ENCODE data around the gene LDB2.

LDB2 gene

DNA sequence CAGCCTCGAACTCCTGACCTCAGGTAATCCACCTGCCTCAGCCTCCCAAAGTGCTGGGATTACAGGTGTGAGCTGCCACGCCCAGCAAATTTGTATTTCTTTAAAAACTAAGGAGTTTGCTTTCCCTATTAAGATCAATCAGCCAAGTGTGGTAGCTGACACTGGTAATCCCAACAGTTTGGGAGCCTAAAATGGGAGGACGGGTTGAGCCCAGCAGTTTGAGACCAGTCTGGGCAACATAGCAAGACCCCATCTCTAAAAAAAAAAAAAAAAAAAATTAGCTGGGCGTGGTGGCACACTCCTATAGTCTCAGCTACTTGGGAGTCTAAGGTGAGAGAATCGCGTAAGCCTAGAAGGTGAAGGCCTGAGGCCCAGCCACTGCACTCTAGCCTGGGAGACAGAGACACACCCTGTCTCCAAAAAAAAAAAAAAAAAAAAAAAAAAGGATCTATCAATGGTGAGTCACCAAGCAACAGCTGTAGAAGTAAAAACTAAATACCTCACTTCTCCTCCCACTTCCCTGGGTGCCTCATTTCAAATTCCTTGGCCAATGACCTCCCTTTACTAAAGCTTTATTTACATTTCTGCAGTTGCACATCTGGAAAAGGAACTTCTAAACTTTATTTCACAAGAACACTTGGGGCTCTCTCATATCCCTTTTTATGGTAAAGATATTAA, 54.5 kb downstream of the LDB2 start:
- no peak for DNase-seq (ENCODE audit: low spot score)

DNA sequence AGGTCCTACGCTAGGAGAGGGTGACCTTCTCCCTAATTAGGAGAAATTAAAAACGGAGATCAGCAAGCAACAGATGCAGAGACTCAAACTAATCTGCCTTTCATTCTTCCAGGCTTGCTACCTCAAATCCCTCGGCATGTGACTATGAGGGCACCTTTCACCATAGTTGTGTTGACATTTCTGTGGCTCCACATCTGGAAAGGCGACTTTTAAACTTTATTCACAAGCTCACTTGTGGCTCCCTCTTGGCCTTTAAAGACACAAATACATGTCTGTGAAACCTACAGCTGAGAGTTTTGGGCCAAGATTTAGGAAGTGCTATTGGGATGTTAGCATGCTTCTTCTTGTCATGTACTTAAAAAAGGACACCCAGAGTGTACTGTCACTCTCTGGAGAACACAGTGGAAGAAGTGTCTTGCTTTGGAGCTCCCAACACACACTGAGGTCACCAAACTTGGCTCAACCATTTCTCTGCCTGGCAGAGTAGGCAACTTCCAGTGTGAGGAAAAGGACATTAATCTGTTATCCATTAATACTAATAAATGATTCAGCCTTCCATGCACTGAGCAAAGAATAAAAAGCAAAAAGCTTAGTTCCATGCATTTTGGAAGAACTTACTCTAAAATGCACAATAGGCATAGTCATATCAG, 60.1 kb downstream of the LDB2 start:
- DNase-seq (ENCODE audit: low spot score): no peak

DNA sequence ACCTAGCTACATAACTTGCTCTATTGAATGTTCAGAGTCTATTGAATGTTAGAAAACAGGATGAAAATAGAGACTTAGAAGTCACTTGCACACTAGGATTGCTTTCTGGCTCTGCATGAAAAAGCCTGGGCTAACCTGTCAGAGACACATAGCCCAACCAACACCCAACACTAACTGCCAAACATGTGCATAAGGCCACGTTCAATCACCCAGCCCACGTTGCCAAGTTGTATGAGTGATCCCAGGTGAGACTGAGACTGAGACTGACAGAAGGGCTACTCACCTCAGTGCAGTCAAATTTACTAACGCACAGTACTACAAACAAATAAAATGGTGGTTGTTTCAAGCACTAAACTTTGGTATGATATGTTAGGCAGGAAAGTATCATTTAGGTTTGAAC, 61.0 kb downstream of the LDB2 start:
- no peak for DNase-seq (ENCODE audit: low spot score)

DNA sequence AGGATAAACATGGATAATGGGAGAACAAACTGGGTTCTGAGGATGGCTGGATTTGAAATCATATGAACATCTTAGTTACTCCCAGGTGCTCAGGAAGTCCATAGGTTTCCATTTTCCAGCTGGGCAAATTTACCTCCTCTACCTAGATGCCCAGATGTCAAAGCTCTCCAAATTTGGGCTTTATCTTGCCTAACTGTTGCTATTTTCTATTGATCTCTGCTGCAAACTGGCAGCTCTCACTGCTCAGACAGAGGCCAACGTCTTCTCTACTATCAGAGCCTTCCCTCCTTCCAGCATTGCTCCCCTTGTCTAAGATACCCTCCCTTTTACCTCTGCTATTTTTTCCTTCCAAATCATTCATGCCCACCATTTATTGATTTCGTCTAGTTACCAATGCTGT, 62.1 kb downstream of the LDB2 start:
- no peak for DNase-seq (ENCODE audit: low spot score)

DNA sequence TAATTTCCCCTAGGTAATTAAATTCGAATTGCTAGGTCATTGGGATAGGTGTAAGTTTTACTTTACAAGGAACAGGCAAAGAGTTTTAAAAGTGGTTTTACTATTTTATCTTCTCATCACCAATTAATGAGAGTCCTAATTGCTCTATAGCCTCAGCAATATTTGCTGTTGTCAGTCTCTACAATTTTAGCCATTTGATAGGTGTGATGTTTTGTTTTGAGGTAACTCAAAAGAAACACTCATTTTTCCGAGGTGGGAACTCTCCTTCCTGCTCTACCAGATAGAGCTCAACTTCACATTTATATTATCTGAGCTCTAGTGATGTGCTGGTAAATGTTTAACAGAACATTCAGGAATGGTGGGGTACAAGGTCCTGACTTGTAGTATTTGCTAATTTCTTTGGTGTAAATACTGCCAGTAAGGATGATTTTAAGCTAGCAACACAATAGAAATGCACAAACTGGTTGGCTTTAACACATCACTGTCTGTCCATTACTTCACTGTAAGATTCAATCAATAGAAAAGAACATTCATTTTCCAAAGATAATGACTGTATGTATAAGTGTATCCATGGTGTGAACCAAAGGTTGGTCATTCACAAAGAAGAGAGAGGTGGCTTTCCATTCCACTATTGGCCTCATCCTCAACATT, 62.7 kb downstream of the LDB2 start:
- DNase-seq (ENCODE audit: low spot score): no peak

DNA sequence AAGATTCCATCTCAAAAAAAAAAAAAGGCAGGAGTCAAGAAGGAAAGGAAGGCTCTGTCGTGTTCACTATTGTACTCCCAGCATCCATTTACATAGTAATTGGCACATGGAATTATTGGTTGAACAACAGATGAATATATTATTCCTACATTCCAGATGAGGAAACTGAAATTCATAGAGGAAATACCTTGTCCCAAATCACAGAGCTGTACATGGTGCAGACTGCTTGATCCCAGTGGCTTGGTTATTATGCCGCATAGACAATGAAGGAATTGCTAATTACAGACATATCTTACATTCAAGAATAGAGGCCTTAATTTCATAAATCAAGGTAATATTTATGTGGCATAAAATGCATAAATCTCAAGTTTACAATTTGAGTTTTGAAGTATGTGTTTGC, 63.6 kb downstream of the LDB2 start:
- no peak for DNase-seq (ENCODE audit: low spot score)

DNA sequence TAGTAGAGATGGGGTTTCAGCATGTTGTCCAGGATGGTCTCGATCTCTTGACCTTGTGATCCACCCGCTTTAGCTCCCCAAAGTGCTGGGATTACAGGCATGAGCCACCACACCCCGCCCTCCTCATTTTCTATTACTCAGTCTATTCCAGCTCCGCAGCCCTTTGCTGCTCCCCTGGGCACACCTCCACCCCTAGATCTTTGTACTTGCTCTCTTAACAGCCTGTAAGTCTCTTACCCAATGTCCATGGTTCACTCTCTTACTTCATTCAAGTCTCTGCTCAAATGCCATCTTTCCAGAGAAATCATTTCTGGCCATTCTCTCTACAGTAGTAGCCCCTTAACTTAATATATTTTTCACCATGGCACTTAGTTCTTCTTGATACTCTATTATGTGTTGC, 64.7 kb downstream of the LDB2 start:
- DNase-seq (ENCODE audit: low spot score): no peak

DNA sequence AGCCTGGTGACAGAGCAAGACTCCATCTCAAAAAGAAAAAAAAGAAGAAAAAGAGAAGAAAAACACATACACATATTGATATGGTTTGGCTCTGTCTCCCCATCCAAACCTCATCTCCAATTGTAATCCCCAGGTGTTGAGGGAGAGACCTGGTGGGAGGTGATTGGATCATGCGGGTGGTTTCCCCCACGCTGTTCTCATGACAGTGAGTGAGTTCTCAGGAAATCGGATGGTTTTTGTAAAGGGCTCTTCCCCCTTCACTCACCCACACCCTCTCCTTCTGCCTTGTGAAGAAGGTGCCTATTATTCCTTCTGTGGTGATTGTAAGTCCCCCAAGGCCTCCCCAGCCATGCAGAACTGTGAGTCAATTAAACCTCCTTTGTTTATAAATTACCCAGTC, 68.4 kb downstream of the LDB2 start:
- DNase-seq (ENCODE audit: low spot score): no peak

DNA sequence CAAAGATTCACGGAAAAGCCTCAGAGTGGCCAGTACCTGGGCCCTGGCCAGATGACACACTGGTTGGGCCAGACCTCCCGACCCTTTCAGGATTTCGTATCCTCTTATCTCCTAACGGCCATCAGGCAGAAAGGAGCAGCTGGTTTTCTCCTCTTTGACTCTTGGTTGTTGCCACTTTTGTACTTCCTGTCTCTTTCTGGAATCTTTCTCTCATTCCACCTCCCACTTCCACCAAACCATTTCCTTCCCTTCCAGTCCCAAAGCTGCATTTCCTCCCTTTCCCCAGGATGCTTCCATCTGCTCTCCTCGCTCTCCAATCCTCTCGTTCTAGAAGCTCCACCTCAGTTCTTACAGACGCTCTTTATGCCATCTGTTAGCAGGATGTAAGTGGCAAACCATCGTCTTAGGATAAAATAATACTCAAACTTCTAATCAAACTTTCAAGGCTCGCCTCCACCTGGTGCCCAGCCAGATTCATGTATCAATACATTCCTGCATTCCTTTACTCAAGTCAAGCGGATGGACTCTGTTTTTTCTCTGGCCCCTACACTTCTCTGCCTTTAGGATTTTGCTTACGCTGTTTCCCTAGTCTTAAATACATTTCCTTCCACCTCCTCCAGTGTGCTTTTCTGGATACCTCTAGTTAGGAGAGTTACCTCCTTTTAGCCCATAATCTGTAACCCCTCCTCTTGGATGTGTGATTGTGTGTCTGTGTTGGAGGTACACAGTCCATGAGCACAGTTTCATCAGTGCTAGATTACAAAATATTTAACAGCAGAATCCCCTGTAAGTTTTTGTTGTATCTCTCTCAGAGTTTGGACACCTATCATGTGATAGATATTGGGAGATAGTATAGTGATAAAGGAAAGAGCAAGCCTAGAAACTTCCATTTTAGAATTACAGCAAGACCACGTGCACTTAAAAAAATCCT, 70.4 kb downstream of the LDB2 start:
- DNase-seq (ENCODE audit: low spot score): no peak

DNA sequence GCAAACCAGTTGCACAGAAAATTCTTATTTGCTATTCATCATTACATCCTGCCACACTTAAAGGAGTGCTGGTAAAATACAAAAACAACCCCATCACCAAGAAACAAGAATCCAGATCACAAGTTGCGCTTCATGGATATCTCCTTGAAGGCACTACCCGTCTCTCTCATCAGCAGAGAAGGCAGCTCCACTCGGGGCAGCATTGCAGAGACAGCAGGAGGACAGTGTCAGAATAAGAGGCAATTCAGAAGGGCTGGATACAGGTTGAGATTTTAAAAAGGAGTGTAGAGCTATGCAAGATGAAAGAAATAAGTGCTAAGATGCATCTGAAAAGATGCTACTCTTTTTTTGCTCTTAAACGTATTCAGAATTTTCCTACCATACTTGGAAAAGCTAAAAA, 71.4 kb downstream of the LDB2 start:
- no peak for DNase-seq (ENCODE audit: low spot score)

DNA sequence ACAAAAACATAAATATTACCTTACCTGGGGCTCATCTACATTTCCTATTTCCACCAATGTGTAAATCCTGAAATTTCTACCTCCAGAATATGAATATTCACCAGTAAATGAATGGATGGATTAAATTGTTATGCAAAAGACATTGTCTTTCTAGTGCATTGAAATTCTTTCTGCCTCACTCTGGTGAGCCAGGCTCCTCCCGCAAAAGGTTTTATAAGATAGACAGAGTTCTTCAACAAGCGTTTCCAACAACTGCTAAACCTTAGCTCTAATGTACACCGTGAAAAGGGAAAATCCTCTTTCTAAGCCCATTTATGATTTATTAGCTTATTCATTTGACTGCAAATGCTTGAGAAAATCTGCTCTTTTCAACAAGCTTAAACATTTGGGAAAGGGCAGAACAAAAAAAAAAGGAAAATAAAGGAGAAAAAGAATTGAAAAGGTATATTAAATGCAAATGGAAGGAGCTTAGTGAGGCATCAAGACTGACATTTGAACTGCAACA, 72.0 kb downstream of the LDB2 start:
- no peak for DNase-seq (ENCODE audit: low spot score)

DNA sequence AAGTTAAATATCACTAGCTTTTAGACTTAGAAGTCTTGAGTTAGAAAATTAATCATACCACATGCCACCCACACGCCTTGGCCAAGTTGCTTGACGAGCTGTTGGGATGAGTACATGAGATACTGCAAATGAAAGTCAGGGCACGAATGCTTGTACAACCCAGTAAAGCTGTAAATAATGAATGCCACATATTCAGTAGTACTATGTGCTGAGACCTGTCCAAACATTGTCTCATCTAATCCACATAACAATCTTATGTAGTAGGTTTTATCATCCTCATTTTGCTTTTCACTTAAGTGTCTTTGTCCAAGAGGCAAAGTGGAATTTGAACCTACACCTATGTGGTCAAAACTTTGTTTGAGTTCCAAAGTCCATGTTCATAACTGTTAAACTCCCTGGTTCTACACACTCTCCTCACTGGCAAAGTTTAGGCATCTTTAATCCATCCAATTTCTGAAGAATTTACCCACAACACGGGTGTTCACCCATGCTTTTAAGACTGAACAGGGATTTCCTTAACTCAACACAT, 74.1 kb downstream of the LDB2 start:
- no peak for DNase-seq (ENCODE audit: low spot score)

DNA sequence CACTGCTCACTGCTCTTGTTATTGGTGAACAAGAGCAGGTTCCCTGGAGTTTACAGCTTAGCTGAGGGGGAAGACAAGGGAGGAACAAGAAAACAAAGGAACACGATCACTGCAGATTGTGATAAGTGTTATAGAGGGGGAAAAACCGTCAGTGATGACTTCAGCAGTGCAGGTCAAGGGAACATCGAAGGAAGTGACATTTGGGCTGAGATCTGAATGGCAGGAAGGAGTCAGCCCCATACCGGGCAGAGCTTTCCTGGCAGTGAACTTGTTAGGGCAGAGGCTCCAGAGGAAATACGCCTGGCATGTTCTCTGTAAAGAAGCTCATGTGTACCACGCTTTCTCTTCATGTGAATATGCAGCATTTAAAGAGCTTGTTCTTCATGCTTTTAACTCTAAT, 78.1 kb downstream of the LDB2 start:
- no peak for DNase-seq (ENCODE audit: low spot score)

DNA sequence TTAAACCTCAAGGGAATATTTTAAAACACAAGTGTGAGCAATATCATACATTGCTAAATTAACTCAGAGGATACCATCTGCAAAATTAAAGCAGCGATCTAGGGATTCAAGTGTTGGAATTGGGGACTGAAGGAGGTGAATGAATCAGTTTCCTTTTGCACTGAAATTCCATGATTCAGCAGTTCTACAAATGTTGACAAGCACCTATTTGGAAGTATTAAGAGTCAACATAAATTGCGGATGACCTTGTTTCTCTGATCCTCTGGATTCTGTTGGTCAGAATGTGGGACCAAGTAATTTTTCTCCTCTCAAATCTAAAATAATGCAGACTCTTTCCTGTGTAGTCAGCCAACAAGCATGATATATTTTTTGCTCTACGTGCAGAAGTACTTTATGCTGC, 78.8 kb downstream of the LDB2 start:
- no peak for DNase-seq (ENCODE audit: low spot score)

DNA sequence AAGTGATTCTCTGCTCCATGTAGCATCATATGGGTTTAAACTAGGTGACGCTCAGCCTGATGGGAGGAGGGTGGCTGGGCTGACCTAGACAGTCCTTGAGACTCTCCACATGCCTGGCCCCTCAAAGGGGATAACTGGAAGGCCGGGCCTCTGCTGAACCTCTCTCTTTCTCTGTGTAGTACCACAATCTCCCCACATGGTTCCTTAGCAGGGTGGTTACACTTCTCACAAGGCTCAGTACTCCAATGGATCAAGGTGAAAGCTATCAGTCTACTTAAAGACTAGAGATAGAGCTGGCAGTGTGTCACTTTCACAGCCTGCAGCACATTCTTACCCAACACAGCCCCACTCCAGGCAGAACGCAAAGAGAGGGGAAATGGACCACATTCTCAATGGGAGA, 80.4 kb downstream of the LDB2 start:
- DNase-seq (ENCODE audit: low spot score): no peak

DNA sequence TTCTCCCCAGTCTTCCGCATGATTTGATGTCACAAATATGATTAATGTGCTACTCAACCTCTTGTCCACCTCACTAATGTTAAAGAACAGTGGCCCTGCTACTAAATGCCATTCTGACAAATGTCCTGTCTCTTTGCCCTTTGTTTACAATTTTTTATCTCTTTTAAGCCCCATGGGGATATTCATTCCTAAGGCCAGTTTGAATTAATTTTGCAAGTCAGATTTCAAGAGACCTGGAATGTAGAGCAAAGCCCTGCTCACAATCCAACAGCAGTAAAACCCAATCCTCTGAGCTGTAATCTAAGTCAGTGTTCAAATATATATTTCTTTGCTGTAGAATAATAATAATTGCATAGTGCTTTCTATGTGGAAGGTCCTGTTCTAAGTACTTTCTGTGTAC, 81.2 kb downstream of the LDB2 start:
- DNase-seq (ENCODE audit: low spot score): no peak

DNA sequence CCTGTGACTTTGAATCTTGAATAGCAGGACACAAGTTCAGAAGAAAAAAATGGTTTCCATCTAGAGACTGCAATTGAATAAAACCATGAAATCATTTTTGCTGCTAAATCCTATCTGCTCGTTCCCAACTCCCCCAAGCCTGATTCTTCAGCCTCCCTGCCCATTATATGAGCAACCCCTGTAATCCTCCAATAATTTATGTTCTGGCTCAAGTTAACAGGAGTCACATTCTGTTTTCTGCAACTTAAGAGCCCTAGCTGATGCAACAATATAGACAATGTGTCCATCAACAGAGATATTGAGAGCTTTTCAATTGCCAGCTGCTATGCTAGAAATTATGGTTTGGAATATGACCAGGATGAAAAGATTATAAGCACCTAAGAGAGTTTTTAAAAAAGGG, 84.1 kb downstream of the LDB2 start:
- no peak for DNase-seq (ENCODE audit: low spot score)

DNA sequence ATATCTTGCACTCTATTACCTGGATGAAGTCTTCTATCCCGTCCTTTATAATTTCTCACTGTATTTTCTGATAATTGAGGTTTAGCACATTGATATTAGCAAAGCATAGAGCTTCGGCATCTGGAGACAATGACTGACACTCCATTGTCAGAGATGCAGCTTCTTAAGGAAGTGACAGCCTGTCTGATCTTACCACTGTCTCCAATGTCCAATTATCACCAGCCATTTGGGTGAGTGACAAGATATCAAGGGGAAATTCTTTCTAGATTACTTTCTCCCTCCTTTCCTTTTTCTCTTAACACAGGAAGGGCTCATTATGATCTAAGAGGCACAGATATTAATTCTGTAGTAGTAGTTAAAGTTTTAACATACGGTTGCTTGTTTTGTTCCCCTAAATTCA, 86.4 kb downstream of the LDB2 start:
- no peak for DNase-seq (ENCODE audit: low spot score)

DNA sequence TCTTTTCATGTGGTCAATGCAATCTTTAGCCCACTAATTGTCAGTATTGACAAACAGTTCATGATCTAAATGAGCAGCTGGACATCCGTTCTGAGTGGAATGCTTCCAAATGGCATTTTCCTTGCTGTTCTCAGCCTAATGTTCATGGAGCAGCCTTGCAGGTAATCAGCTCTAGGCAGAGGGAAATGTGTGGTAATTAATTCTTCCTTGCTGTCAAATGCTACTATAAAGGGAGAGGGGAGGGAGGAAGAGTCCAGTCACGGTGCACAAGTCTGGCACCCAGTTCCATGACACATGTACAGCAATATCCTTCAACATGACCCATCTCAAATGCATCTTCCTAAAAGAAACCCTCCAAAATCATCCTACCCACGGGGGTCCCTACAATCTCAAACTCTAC, 88.5 kb downstream of the LDB2 start:
- DNase-seq (ENCODE audit: low spot score): no peak

DNA sequence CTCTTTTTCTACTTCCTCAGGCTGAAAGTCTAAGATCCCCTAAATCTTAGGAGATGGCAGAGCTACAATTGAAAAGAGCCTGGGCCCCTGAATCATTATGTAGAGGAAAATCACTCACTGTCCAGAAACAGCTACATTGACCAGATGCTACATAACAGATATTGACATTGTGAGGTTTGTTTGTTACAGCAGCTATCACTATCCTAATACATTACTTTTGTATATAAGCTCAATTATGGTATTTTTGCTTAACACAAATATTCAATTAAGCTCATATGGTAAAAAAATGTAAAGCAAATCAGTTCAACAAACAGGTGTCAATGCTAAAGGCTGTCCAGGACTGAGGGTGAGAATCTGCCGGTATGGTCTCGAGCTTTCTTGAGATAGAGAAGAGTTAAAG, 89.4 kb downstream of the LDB2 start:
- DNase-seq (ENCODE audit: low spot score): no peak

DNA sequence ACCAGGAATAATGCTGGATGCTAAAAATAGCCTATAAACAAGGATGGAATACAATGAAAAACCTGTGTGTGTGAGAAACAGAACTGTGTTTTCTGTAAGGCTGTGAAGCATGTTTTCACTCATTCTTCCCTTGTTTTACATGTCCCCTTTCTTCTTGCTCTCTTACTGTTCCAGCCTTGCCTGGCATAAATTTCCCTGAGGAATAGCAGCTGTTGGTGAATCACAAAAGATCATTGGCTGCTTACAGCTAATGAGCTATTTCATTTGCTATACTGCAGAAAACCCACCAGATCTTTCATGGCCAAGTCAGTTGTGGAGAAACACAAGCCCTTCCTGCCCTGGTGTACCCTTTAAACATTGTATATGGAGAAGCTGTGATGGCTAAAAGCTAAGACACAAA, 91.1 kb downstream of the LDB2 start:
- no peak for DNase-seq (ENCODE audit: low spot score)

DNA sequence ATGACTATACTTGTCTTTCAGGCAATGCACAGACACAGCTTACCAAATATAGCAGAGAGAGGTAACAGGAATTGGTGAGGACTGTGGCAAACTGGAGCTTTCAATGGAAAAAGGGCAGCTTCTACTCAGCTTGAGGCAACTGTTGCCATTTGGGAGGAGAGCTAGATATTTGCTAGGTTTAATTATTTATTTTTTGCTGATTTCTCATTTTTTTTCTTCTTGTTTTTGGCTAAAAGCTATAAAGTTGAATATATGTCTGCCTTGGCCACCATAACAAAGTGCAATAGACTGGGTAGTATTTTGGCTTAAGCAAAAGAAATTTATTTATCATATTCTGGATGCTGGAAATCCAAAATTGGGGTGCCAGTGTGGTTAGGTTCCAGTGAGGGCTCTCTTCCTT, 93.9 kb downstream of the LDB2 start:
- no peak for DNase-seq (ENCODE audit: low spot score)

Data from ecto neural progenitor cell (in vitro differentiated cells).